ENCODE data around the gene CCER1. TPM values are rescaled to one million over a fixed set of nuclear protein-coding genes. Genes with fewer than 3 reads are reported as not detected.
A peak's percentile ranks its signal among the peaks of the same experiment; 100 is the strongest.

CCER1 gene, protein sequence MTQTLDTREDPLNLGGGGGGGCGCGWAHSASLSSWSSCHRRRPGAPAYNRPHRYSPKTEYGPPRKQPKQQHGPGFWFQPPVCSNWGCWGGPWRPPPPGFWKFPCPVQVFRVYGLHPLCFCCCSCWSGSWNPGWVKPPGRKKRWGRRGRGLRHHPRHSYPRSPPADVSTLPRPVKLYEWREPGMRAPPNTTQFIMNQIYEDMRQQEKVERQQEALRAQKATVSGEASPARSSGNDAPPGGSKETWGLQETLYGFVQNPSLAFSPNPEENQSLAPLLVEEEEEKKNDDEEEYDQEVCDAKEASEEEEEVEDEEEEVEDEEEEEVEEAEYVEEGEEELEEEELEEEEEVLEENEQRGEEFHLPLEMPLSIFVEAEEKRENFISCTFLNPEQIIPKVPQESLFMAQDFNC
- total RNA-seq (not detected), polyA plus RNA-seq (not detected)
- long read RNA-seq, donor 1: 0 reads
- long read RNA-seq, donor 2: 0 reads

DNA sequence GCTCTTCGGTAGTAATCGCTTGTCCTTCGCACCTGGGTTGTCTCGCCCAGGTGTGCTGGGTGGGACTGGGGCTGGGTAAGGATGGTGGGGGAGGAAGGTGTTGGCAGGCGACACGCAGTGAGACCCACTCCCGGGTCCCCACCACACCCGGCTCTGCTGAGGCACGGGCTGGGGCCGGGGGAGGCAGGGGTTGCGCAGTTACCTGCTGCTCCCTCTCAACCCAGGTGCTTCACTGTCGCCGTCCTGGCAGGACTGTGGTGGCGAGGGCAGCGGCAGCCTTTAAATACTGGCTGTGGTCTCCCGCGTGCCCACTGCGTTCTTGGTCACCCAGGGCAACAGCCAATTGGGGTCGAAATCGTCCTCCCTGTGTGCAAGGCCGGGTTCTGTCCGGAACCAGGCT is at the start of gene CCER1:
Gene CCER1, minus strand, starts transcription at position 256 of the 400 bp plus-strand sequence. CDS start 434 bp downstream, outside the sequence.
- 94 to 98% (median 97%) methylated on average over 19 to 22 of the region's 22 CpGs for WGBS, 5 donors
- Histone ChIP-seq H3K4me3 (no peak within 1 kb of the TSS), H3K27ac (no peak within 1 kb of the TSS), H3K27me3 (replicated peaks in 1 of 7) (no peaks in the 10 kb centered on the region), H3K36me3 (no peaks in the 10 kb centered on the region), H3K4me1 (no peaks in the 10 kb centered on the region), H3K9me3 (peaks cover 0 to 6% (median 0%) of the 10 kb centered on the region in 8 donors)
- intact Hi-C loops (cut with DNase I; ENCODE audit: low total_unique reads): loop anchor here (10.0 kb wide), 1 partner anchor 1410 kb away; no protein-coding TSS in a partner anchor
- peak; percentile 73 for DNase-seq
- TF ChIP-seq, protein P1, sequence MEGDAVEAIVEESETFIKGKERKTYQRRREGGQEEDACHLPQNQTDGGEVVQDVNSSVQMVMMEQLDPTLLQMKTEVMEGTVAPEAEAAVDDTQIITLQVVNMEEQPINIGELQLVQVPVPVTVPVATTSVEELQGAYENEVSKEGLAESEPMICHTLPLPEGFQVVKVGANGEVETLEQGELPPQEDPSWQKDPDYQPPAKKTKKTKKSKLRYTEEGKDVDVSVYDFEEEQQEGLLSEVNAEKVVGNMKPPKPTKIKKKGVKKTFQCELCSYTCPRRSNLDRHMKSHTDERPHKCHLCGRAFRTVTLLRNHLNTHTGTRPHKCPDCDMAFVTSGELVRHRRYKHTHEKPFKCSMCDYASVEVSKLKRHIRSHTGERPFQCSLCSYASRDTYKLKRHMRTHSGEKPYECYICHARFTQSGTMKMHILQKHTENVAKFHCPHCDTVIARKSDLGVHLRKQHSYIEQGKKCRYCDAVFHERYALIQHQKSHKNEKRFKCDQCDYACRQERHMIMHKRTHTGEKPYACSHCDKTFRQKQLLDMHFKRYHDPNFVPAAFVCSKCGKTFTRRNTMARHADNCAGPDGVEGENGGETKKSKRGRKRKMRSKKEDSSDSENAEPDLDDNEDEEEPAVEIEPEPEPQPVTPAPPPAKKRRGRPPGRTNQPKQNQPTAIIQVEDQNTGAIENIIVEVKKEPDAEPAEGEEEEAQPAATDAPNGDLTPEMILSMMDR (IDR thresholded peaks at IDR 0.05 in 8 of 11, conservative IDR thresholded peaks at IDR 0.05 in 3 of 11): no peak
- no peak for TF ChIP-seq POLR2A (IDR thresholded peaks at IDR 0.05)

DNA sequence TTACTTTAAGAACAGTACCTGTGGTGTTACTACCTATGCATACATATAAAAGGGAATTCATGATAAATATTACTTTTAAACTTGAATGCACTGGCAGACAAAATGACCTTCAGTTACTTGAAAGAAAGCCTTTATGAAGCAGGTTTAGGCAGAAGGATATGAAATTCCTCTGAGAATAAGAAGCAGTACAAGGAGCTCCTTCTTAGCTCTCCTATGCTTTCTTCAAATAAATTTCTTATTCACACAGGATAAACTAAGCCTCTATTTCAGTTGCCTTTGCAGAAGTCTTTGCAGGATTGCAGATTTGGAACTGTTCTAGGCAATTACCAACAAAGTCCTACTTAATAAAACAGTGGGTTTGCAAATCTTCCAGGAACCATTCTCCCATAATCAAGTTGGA is 48.8 kb upstream of the CCER1 start:
- H3K4me3 ChIP-seq: no peak overlapping the region
- intact Hi-C loops (cut with DNase I; ENCODE audit: low total_unique reads): no loop called here
- H3K27ac ChIP-seq: no peak overlapping the region
- H3K27me3 ChIP-seq (replicated peaks in 1 of 7): no peaks in the 10 kb centered on the region
- H3K36me3 ChIP-seq: no peaks in the 10 kb centered on the region
- DNase-seq: no peak
- H3K4me1 ChIP-seq: no peaks in the 10 kb centered on the region
- TF ChIP-seq POLR2A (IDR thresholded peaks at IDR 0.05): no peak
- TF ChIP-seq POLR2AphosphoS5 (IDR thresholded peaks at IDR 0.05): no peak
- TF ChIP-seq, protein P1 (IDR thresholded peaks at IDR 0.05 in 8 of 11, conservative IDR thresholded peaks at IDR 0.05 in 3 of 11): no peak
- H3K9me3 ChIP-seq: no peaks in the 10 kb centered on the region

DNA sequence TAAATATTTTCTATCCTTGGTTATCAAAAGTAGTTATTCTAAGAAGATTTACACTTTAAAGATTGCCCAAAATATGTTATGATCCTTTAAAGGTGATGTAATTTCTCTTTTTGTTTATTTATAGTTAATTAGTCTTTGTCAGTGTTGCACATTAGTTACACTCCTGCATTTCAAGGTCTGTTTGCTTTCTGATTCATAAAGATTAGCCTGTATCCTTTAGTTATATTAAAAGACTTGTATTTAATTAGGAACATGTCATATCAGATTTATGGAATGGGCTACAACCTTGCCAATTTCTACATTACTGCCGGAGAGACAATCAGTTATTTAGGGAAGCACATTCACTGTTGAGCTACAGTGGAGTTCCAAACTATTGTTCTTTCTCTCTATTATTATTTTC is 46.3 kb upstream of the CCER1 start:
- intact Hi-C loops (cut with DNase I; ENCODE audit: low total_unique reads): no loop called here

DNA sequence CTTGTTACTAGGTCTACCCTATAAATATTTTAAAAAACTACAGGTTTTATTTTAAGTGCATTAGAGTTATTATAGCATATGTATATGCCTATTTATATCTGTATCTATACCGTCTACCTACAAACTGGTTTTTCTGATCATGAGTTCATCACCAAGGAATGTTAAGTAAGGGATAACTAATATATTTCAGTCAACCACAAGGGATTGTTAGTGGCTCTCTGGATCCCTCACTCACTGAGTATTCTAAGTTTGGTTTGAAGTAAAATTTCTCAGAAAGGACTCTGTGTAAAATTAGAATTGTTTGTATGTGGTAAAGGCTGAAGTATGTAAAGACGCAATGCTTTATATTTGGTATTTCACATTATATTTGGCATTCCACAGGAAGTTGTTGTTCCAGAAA is 45.0 kb upstream of the CCER1 start:
- Histone ChIP-seq H3K27ac (no peak overlapping the region), H3K36me3 (no peaks in the 10 kb centered on the region), H3K9me3 (no peaks in the 10 kb centered on the region), H3K4me3 (no peak overlapping the region), H3K27me3 (replicated peaks in 1 of 7) (no peaks in the 10 kb centered on the region), H3K4me1 (no peaks in the 10 kb centered on the region)
- WGBS, 5 donors: 85 to 94% (median 91%) methylated on average over 2 of the region's 2 CpGs
- intact Hi-C loops (cut with DNase I; ENCODE audit: low total_unique reads): no loop called here
- TF ChIP-seq, protein P1 (IDR thresholded peaks at IDR 0.05 in 8 of 11, conservative IDR thresholded peaks at IDR 0.05 in 3 of 11): no peak
- TF ChIP-seq POLR2A (IDR thresholded peaks at IDR 0.05) (no peak), POLR2AphosphoS5 (IDR thresholded peaks at IDR 0.05) (no peak)
- DNase-seq: no peak

More for the DNA sequence above, 46.3 kb upstream of the CCER1 start:
- Histone ChIP-seq H3K36me3 (no peaks in the 10 kb centered on the region), H3K4me1 (no peaks in the 10 kb centered on the region), H3K27ac (no peak overlapping the region), H3K4me3 (no peak overlapping the region), H3K9me3 (no peaks in the 10 kb centered on the region), H3K27me3 (replicated peaks in 1 of 7) (no peaks in the 10 kb centered on the region)
- TF ChIP-seq POLR2AphosphoS5 (IDR thresholded peaks at IDR 0.05) (no peak), POLR2A (IDR thresholded peaks at IDR 0.05) (no peak)
- TF ChIP-seq, protein P1 (IDR thresholded peaks at IDR 0.05 in 8 of 11, conservative IDR thresholded peaks at IDR 0.05 in 3 of 11): no peak
- 74 to 89% (median 78%) methylated on average over 1 of the region's 1 CpG for WGBS, 5 donors
- DNase-seq: no peak

Measured in spleen (tissue), 13 donors.